Brain microvascular endothelial cell (primary cell): Measurements from ENCODE around the gene HM13.
"Not testable (repeated sequence)": the region's sequence is repeated elsewhere in the genome, so short reads cannot be mapped to it uniquely, and the experiment has no call there.

Source experiments
- DNase-seq: peaks from one replicate; pipeline ENCODE4 v3.0.0-alpha.2; 2020
- H3K27ac ChIP-seq: fragments of 250-450 bp; sonication (Bioruptor Pico); 2 replicates; pipeline ENCODE4 v1.5.1; 2020; ENCODE audit warnings: mild to moderate bottlenecking, moderate library complexity
- H3K27me3 ChIP-seq: fragments of 250-450 bp; sonication (Bioruptor Pico); replicated peaks from 2 replicates; pipeline ENCODE4 v1.5.1; 2020; ENCODE audit warnings: mild to moderate bottlenecking
- H3K36me3 ChIP-seq: fragments of 250-450 bp; sonication (Bioruptor Pico); replicated peaks from 2 replicates; pipeline ENCODE4 v1.5.1; 2020; ENCODE audit warnings: mild to moderate bottlenecking
- H3K4me3 ChIP-seq: 2 replicates; pipeline ENCODE4 v1.5.1; 2011; ENCODE audit warnings: low read depth, mild to moderate bottlenecking, control low read depth, low read length, moderate library complexity
- in situ Hi-C: cut with HindIII; loops from 2 replicates; pipeline ENCODE4 v1.10.0; 2017; ENCODE audit warnings: low sequenced_read_pairs, low pct_ligation_motif_present
- TF ChIP-seq, protein P1 (sequence below): IDR thresholded peaks from 2 replicates; pipeline ENCODE4 v1.5.1; 2011; ENCODE audit warnings: low read depth, mild to moderate bottlenecking, moderate library complexity, low read length, control low read depth, inconsistent platforms; ENCODE audit errors: missing control alignments

The HM13 gene

DNA sequence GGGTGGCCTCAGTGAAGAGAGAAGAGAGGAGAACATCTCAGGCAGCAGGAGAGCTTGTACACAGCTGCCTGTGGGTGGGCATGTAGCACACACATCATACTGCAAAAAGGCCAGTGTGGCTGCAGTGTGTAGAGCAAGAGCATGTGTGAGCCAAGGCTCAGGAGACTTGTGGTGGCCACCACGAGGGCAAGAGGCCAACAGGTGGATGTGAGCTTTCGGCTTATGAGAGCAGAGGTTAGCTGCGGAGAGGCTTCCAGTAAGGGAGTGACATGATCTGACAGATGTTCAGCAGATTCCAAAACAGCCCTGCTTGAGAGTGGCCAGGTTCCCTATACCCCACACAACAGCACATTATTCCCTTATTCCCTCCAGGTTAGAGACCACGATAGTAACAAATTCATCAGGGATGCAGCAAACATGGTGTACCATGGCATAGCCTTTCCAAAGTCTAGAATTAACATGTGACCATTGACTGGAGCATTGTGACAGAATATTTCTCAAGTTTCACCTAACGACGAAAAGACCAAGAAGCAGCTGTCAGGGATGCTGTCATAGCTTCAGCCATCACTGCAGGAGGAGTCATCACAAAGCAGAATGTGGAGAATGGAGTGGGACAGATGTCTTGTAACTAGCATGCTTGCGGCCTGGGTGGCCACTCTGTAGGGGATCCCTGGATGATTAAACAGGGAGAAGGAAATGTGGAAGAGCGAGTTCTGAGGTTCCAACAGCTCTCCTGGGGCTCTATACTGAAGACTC lies 23.1 kb downstream of the HM13 start:
- H3K4me3 ChIP-seq = no peak overlapping the region
- in situ Hi-C loops = no loop called here
- peaks cover 76% of the 10 kb centered on the region for H3K36me3 ChIP-seq
- no peak for DNase-seq
- H3K27ac ChIP-seq = no peak overlapping the region
- H3K27me3 ChIP-seq = no peaks in the 10 kb centered on the region
- TF ChIP-seq, protein P1, sequence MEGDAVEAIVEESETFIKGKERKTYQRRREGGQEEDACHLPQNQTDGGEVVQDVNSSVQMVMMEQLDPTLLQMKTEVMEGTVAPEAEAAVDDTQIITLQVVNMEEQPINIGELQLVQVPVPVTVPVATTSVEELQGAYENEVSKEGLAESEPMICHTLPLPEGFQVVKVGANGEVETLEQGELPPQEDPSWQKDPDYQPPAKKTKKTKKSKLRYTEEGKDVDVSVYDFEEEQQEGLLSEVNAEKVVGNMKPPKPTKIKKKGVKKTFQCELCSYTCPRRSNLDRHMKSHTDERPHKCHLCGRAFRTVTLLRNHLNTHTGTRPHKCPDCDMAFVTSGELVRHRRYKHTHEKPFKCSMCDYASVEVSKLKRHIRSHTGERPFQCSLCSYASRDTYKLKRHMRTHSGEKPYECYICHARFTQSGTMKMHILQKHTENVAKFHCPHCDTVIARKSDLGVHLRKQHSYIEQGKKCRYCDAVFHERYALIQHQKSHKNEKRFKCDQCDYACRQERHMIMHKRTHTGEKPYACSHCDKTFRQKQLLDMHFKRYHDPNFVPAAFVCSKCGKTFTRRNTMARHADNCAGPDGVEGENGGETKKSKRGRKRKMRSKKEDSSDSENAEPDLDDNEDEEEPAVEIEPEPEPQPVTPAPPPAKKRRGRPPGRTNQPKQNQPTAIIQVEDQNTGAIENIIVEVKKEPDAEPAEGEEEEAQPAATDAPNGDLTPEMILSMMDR = no peak

DNA sequence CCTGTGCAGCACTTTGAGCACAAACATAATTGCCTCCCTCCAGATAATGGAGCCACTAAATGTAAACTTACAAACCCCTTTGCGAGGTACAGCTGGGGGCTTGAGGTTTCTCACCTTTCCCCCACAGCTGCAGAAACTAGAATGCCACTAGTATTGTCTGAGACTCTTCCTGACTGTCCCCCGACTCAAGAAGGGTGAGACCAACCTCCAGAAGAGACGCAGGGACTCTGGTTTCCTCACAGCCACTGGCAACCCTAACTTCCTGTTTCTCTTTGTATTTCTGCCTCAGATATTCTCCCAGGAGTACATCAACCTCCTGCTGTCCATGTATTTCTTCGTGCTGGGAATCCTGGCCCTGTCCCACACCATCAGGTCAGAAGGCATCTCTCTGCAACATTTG lies 23.6 kb downstream of the HM13 start:
- Histone ChIP-seq H3K36me3 (peaks cover 73% of the 10 kb centered on the region), H3K27me3 (no peaks in the 10 kb centered on the region), H3K4me3 (no peak overlapping the region), H3K27ac (no peak overlapping the region)
- in situ Hi-C loops = no loop called here
- TF ChIP-seq, protein P1 = no peak
- DNase-seq = no peak

DNA sequence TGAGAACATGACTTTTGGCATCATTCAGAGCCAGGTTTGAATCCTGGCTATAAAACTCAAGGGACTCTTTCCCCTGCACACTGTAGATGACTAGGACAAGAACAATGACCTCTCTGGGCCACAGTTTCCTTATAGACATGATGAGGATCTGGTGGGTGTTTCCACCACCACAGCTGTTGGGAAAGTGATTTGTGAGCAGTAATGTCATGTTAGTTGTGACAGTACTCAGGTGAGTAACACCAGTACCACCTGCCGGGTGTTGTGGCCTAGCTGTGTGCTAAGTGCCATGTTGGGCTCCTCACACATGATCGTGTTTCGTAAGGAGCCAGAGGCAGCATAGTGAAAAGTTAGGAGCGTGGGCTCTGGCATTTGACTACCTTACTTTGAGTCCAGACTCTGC lies 24.1 kb downstream of the HM13 start:
- no peak for DNase-seq
- TF ChIP-seq, protein P1 = no peak
- Histone ChIP-seq H3K4me3 (no peak overlapping the region), H3K27ac (no peak overlapping the region), H3K36me3 (peaks cover 71% of the 10 kb centered on the region), H3K27me3 (no peaks in the 10 kb centered on the region)
- in situ Hi-C loops = no loop called here

DNA sequence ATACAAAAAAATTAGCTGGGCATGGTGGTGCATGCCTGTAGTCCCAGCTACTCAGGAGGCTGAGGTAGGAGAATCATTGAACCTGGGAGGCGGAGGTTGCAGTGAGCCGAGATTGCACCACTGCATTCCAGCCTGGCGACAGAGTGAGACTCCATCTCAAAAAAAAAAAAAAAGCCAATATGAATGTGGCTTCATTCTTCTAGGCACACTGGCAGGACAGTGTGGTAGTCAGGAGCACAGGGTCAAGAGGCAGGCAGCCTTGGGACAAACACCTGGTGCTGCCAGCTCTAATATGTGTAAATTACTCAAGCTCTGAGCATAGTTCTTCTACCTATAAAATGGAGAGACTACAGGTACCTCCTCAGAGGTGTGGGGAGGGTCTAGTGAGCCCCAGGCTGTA lies 25.4 kb downstream of the HM13 start:
- H3K4me3 ChIP-seq, H3K27me3 ChIP-seq, H3K27ac ChIP-seq, in situ Hi-C loops, DNase-seq: not testable (repeated sequence)
- peaks cover 61% of the 10 kb centered on the region for H3K36me3 ChIP-seq

DNA sequence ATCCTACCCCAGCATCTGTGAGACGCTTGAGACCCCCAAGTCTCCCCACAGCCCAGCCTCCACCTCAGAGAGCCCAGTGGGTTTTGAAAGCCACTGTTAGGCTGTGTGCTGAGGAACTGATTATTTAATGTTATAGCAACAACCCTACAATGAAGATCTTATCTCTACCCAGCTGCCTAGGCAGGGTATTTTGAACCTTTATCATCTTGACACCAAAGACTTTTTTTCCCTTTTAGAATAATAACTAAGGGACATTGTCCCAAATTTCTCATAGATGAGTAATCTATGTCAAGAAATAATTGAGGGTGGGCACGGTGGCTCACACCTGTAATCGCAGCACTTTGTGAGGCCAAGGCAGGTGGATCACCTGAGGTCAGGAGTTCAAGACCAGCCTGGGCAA lies 26.2 kb downstream of the HM13 start:
- no peak overlapping the region for H3K4me3 ChIP-seq
- DNase-seq = no peak
- peaks cover 63% of the 10 kb centered on the region for H3K36me3 ChIP-seq
- TF ChIP-seq, protein P1 = no peak
- H3K27me3 ChIP-seq = no peaks in the 10 kb centered on the region
- H3K27ac ChIP-seq = no peak overlapping the region
- in situ Hi-C loops = no loop called here

DNA sequence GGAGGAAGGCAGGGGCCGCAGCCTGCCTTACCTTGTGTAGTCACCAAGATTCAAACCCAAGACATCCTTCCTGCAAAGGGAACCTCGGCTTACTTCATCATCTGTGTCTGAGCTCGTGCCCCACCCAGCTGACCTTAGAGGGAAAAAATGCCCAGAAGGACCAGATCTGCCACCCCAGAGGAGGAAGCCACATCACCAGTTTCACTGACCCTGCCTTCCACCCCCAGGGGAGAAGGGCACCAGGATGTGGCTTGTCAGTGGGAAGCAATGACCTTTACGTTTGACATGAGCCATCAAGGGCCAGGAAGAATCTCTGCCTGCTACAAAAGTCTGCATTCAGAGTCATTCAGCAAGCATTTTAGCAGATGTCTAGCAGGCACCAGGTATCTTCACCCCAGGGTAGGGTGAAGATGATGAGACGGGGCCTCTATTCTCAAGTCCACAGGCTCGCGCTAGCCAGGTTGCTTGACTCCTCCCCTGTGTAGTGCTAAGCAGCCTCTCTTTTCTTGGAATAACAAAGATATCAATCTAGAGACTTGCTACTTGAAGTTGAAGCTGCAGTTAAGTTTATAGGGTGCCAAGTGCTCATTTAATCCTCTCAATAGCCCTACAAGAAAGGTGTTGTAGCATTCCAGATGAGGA lies 28.1 kb downstream of the HM13 start:
- Histone ChIP-seq H3K4me3 (no peak overlapping the region), H3K27ac (peak overlapping the region; percentile 29), H3K36me3 (peaks cover 49% of the 10 kb centered on the region), H3K27me3 (no peaks in the 10 kb centered on the region)
- DNase-seq = no peak
- in situ Hi-C loops = no loop called here
- TF ChIP-seq, protein P1 = no peak
